WERI-Rb-1 (cell line): ENCODE results near the gene UBE2E1.
A peak's percentile ranks its signal among the peaks of the same experiment; 100 is the strongest.
"Not testable (repeated sequence)": the region's sequence is repeated elsewhere in the genome, so short reads cannot be mapped to it uniquely, and the experiment has no call there.

Experiments
- DNase-seq: peaks from one replicate; pipeline ENCODE4 v3.0.0-alpha.2; 2020
- H3K27ac ChIP-seq: fragments of 250-450 bp; sonication (Bioruptor Pico); 2 replicates; pipeline ENCODE4 v1.5.1; 2020; ENCODE audit warnings: mild to moderate bottlenecking, moderate library complexity
- H3K27me3 ChIP-seq: fragments of 250-450 bp; sonication (Bioruptor Pico); 2 replicates; pipeline ENCODE4 v1.5.1; 2021; ENCODE audit warnings: mild to moderate bottlenecking, low read depth, moderate library complexity; ENCODE audit not compliant: insufficient read depth, severe bottlenecking
- H3K36me3 ChIP-seq: fragments of 250-450 bp; sonication (Bioruptor Pico); 2 replicates; pipeline ENCODE4 v1.5.1; 2020; ENCODE audit warnings: mild to moderate bottlenecking, moderate library complexity
- H3K4me3 ChIP-seq: 2 replicates; pipeline ENCODE4 v1.5.1; 2011; ENCODE audit warnings: low read depth, mild to moderate bottlenecking, control low read depth, low read length
- H3K9me3 ChIP-seq: fragments of 250-450 bp; sonication (Bioruptor Pico); 2 replicates; pipeline ENCODE4 v1.5.1; 2021; ENCODE audit warnings: mild to moderate bottlenecking, moderate library complexity; ENCODE audit not compliant: severe bottlenecking
- CTCF ChIP-seq: IDR thresholded peaks from 2 replicates; pipeline ENCODE4 v1.5.1; 2011; ENCODE audit warnings: low read depth, mild to moderate bottlenecking, control low read depth, inconsistent platforms, low read length

UBE2E1 gene

GRCh38 chr3:23909341-23909740 is 103.6 kb downstream of the UBE2E1 start:
- Histone ChIP-seq H3K9me3 (no peaks in the 10 kb centered on the region), H3K36me3 (peaks cover 24% of the 10 kb centered on the region), H3K4me3 (no peak overlapping the region), H3K27ac (no peak overlapping the region), H3K27me3 (no peaks in the 10 kb centered on the region)
- no peak for DNase-seq
- no peak for TF ChIP-seq CTCF

DNA sequence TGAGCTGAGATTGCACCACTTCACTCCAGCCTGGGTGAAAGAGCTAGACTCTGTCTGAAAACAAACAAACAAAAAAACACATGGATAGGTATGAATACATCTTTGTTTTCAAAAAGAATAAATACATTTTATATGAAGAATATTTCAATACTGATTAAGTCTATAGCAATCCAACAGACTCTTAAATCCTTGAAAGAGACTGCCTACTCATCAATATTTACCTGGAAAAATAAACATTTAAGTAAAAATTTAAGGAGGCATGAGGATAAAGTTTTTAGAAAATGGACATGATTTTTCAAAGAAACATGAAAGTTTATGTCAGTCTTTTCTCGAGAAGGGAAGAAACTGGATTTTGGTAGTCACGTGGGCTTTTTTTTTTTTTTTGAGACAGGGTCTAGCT is 105.6 kb downstream of the UBE2E1 start:
- no peak for TF ChIP-seq CTCF
- Histone ChIP-seq H3K36me3 (peaks cover 26% of the 10 kb centered on the region), H3K9me3 (no peaks in the 10 kb centered on the region), H3K27ac (no peak overlapping the region), H3K4me3 (no peak overlapping the region), H3K27me3 (no peaks in the 10 kb centered on the region)
- no peak for DNase-seq

- not testable (repeated sequence) for H3K9me3 ChIP-seq, H3K27ac ChIP-seq, H3K4me3 ChIP-seq, DNase-seq, H3K27me3 ChIP-seq
- H3K36me3 ChIP-seq: peaks cover 32% of the 10 kb centered on the region
Observed at GRCh38 chr3:23912335-23912734, 106.6 kb downstream of the UBE2E1 start.

DNA sequence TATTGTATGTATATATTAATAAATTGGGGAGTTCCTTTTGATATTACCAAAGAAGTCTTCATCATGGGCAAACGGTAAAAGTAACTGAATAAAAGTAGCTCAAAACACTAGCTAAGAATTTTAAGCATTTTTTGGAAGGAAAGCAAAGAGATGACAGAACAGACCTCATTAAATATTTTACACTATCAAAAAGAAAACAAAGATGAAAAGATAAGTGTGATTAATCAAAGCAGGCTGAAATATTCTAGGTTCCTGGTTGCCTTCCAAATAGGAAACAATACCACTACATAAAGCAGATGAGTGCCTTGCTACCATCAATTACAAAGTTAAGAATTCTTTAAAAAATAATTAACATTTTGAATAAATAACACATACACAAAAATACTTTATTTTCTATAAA is 107.4 kb downstream of the UBE2E1 start:
- TF ChIP-seq CTCF: no peak
- H3K27me3 ChIP-seq: no peaks in the 10 kb centered on the region
- no peak overlapping the region for H3K27ac ChIP-seq
- H3K4me3 ChIP-seq: no peak overlapping the region
- H3K9me3 ChIP-seq: no peaks in the 10 kb centered on the region
- H3K36me3 ChIP-seq: peaks cover 41% of the 10 kb centered on the region
- no peak for DNase-seq

GRCh38 chr3:23913873-23914743 is 108.4 kb downstream of the UBE2E1 start:
- no peak overlapping the region for H3K4me3 ChIP-seq
- no peaks in the 10 kb centered on the region for H3K9me3 ChIP-seq
- H3K36me3 ChIP-seq: peaks cover 47% of the 10 kb centered on the region
- no peak for DNase-seq
- TF ChIP-seq CTCF: no peak
- no peaks in the 10 kb centered on the region for H3K27me3 ChIP-seq
- H3K27ac ChIP-seq: no peak overlapping the region

DNA sequence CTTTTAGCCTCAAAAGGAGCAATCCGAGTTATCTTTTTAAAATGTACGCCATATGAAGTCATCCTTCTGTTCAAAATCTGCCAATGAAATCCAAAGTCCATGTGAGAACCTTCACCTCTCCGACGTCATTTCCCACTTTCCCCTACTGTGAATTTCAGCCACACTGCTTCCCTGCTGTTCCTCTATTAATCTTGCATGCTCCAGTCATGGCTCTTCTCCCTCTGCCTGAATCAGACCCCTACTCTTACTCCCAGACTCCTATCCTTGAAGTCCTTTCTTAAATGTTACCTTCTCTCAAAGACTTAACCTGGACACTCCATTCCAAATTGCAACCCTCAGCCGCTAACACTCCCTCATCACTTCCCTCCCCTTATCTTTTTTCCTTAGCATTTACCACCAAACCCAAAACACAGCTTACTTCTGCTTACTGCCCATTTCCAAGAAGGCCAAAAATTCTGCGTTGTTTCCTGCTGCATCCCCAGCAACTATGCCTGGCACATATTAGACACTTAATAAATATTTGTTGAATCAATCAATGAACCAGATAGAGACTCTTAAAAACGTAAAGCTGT is 109.9 kb downstream of the UBE2E1 start:
- Histone ChIP-seq H3K36me3 (peaks cover 51% of the 10 kb centered on the region), H3K27ac (no peak overlapping the region; the same call in 1 of the 2 replicates), H3K27me3 (no peaks in the 10 kb centered on the region), H3K9me3 (no peaks in the 10 kb centered on the region), H3K4me3 (peak overlapping the region; percentile 57)
- no peak for TF ChIP-seq CTCF
- DNase-seq: no peak
